Prostate gland (tissue), 2 donors: ENCODE measurements around the gene CHD5. TPM values are rescaled to one million over a fixed set of nuclear protein-coding genes. Genes with fewer than 3 reads are reported as not detected.

ENCODE experiments used
- DNase-seq: peaks from one replicate; pipeline ENCODE4 v3.0.0-alpha.2; 2019; ENCODE audit warnings: low spot score
- H3K27ac ChIP-seq, 2 donors: fragments of 200-600 bp; sonication (generic); 2 replicates each; pipeline ENCODE4 v1.5.1; 2017 to 2019
- H3K27me3 ChIP-seq: fragments of 200-600 bp; sonication (generic); replicated peaks from 2 replicates; pipeline ENCODE4 v1.5.1; 2019; ENCODE audit not compliant: insufficient read depth
- H3K36me3 ChIP-seq, 2 donors: fragments of 200-600 bp; sonication (generic); 1 replicate in 1 of 2; 2 replicates in 1 of 2; pipeline versions ENCODE4 v1.5.1 to v1.8.1; 2017 to 2019
- H3K4me1 ChIP-seq: fragments of 200-600 bp; sonication (generic); replicated peaks from 2 replicates; pipeline ENCODE4 v1.5.1; 2019
- H3K4me3 ChIP-seq, 2 donors: fragments of 200-600 bp; sonication (generic); 2 replicates each; pipeline ENCODE4 v1.5.1; 2017 to 2019
- H3K9me3 ChIP-seq: fragments of 200-600 bp; sonication (generic); 2 replicates; pipeline ENCODE4 v1.5.1; 2017
- POLR2A ChIP-seq: fragments of 450-650 bp; IDR thresholded peaks from one replicate; pipeline ENCODE4 v1.6.1; 2016; ENCODE audit warnings: antibody characterized with exemption, mild to moderate bottlenecking
- POLR2AphosphoS5 ChIP-seq: sonication (generic); formaldehyde crosslinking; IDR thresholded peaks from one replicate; pipeline ENCODE4 v1.6.1; 2017; ENCODE audit warnings: antibody characterized with exemption
- WGBS: methylation state at CpG from one replicate; pipeline ENCODE4 v1.1.5; 2018; 5-methylcytosine and 5-hydroxymethylcytosine counted together
- intact Hi-C: fragments of 100-400 bp; cut with DNase I; formaldehyde crosslinking; loops from one replicate; pipeline ENCODE4 v1.14.2; 2022
- total RNA-seq, 2 donors: library from RNA; depleted of rRNA; stranded (reverse); fragments of >200 nt; gene quantifications; one replicate each; pipeline ENCODE4 v1.1.0, GENCODE V29; 2016
- TF ChIP-seq, protein P1 (sequence below), 4 experiments: fragments of 200-600 bp in 2 of 4; fragments of 450-650 bp in 2 of 4; sonication (generic) in 2 of 4; IDR thresholded peaks; 1 replicate in 3 of 4; 2 replicates in 1 of 4; pipeline ENCODE4 v1.5.1; 2016 to 2019; ENCODE audit warnings: antibody characterized with exemption in 4 of 4, mild to moderate bottlenecking in 2 of 4, moderate library complexity in 2 of 4

The CHD5 gene
- total RNA-seq, 2 donors from 2014 or later = 4.9 to 17.0 TPM

DNA sequence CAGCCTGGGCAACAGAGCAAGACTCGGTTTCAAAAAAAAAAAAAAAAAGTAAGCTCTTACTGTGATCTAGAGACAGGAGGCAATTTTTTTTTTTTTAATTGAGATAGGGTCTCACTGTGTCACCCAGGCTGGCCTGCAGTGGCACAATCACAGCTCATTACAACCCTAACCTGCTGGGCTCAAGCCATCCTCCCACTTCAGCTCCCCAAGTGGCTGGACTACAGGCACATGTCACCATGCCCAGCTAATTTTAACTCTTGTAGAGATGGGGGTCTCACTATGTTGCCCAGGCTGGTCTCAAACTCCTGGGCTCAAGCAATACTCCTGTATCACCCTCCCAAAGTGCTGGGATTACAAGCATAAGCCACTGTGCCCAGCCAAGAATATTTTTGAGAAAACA lies 11.8 kb upstream of the CHD5 start:
- 94% methylated on average over 1 of the region's 1 CpG for WGBS
- no peak for DNase-seq
- no peaks in the 10 kb centered on the region for H3K27me3 ChIP-seq
- H3K4me3 ChIP-seq = no peak overlapping the region
- no peaks in the 10 kb centered on the region for H3K4me1 ChIP-seq
- H3K9me3 ChIP-seq = no peaks in the 10 kb centered on the region
- intact Hi-C loops = no loop called here
- peaks cover 5 to 20% of the 10 kb centered on the region in 2 donors for H3K36me3 ChIP-seq
- TF ChIP-seq, protein P1, sequence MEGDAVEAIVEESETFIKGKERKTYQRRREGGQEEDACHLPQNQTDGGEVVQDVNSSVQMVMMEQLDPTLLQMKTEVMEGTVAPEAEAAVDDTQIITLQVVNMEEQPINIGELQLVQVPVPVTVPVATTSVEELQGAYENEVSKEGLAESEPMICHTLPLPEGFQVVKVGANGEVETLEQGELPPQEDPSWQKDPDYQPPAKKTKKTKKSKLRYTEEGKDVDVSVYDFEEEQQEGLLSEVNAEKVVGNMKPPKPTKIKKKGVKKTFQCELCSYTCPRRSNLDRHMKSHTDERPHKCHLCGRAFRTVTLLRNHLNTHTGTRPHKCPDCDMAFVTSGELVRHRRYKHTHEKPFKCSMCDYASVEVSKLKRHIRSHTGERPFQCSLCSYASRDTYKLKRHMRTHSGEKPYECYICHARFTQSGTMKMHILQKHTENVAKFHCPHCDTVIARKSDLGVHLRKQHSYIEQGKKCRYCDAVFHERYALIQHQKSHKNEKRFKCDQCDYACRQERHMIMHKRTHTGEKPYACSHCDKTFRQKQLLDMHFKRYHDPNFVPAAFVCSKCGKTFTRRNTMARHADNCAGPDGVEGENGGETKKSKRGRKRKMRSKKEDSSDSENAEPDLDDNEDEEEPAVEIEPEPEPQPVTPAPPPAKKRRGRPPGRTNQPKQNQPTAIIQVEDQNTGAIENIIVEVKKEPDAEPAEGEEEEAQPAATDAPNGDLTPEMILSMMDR (IDR thresholded peaks at IDR 0.05) = no peak
- H3K27ac ChIP-seq = no peak overlapping the region

DNA sequence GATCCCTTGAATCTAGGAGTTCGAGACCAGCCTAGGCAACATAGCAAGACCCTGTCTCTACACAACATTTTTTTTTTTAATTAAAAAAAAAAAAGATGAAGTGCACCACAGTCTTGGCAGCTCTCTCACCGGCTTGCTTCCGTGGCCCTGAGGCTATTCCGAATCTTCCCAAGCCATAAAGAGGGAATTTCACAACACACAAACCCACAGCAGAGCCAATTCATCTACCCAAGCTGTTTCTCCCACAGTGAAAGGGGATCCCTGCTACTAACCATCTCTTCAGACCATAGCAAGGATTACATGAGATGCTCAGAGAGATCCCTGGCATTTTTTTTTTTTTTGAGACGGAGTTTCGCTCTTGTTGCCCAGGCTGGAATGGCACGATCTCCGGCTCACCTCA lies 8.3 kb upstream of the CHD5 start:
- 77% methylated on average over 8 of the region's 8 CpGs for WGBS
- intact Hi-C loops = no loop called here
- TF ChIP-seq POLR2AphosphoS5 (no peak), POLR2A (no peak)
- TF ChIP-seq, protein P1 (IDR thresholded peaks at IDR 0.05) = no peak
- no peak for DNase-seq
- Histone ChIP-seq H3K27me3 (no peaks in the 10 kb centered on the region), H3K4me1 (no peaks in the 10 kb centered on the region), H3K27ac (no peak overlapping the region), H3K9me3 (no peaks in the 10 kb centered on the region), H3K4me3 (no peak overlapping the region), H3K36me3 (peaks cover 5 to 8% of the 10 kb centered on the region in 2 donors)

- H3K9me3 ChIP-seq = no peaks in the 10 kb centered on the region
- 63% methylated on average over 10 of the region's 10 CpGs for WGBS
- no peak for DNase-seq
- no peak overlapping the region for H3K27ac ChIP-seq
- H3K4me3 ChIP-seq = no peak overlapping the region
- H3K4me1 ChIP-seq = no peaks in the 10 kb centered on the region
- intact Hi-C loops = no loop called here
- TF ChIP-seq, protein P1 (IDR thresholded peaks at IDR 0.05) = peak in 2 of 4 experiments; percentile 30 to 33
- TF ChIP-seq POLR2AphosphoS5 = no peak
- no peaks in the 10 kb centered on the region for H3K27me3 ChIP-seq
- H3K36me3 ChIP-seq = peaks cover 0 to 4% of the 10 kb centered on the region in 2 donors
These were observed 5.7 kb upstream of the CHD5 start for GRCh38 chr1:6185635-6186382.

DNA sequence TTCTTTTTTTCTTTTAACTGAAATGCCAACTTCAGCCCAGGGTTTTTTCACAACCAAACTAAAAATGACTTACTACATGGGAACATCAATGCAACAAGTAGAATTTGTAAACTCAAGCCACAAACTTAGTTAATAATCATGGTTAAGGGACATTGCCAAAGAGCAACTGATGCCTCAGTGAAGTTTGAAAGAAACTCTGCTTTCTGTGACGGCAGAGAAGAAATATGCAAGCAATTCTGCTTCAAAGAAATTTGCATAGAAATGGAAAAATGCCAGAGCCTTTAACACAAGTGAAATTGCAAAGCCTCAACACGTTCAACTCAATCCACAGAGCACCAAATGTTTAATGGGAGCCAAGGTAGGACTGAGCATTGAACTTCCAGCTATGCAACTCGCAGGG lies 5.0 kb upstream of the CHD5 start:
- Histone ChIP-seq H3K27me3 (no peaks in the 10 kb centered on the region), H3K4me1 (no peaks in the 10 kb centered on the region), H3K27ac (no peak overlapping the region), H3K36me3 (no peaks in the 10 kb centered on the region), H3K9me3 (no peaks in the 10 kb centered on the region), H3K4me3 (no peak overlapping the region)
- TF ChIP-seq, protein P1 (IDR thresholded peaks at IDR 0.05) = no peak
- no peak for TF ChIP-seq POLR2A
- TF ChIP-seq POLR2AphosphoS5 = no peak
- intact Hi-C loops = no loop called here
- no peak for DNase-seq
- 39% methylated on average over 3 of the region's 3 CpGs for WGBS

DNA sequence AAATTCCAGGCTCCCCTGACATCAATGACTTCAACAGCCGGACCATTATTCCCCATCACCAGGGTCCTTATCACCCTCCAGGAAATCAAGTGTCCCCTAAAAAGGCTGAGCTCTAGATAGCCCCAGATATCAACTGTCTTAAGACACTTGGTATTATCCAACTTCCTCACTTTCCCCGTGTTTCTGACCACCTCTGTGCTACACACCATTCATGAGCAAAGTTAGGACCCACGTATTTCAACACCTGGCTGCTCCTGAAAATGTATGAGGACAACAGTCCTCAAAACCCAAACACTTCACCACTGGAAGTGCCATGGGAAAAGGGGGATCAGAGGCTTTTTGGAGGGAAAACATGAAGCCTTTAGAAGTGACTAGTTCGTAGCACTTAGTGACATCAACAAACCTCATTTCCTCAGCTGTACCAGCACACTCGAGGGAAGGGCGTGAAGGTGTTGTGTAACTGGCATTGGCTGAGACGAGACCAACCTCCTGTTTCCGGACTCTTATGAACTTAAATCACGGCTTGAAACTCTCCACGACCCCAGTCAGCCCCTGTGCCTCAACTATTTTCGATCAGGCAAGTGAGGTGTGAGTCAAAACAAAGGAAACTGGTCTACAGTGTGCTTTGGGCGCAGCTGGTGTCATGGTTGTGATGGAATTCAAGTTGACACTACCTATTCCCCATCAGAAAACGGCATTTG lies 4.1 kb upstream of the CHD5 start:
- Histone ChIP-seq H3K27ac (no peak overlapping the region), H3K36me3 (no peaks in the 10 kb centered on the region), H3K4me3 (no peak overlapping the region), H3K9me3 (no peaks in the 10 kb centered on the region), H3K27me3 (peaks cover under 1% of the 10 kb centered on the region), H3K4me1 (peaks cover under 1% of the 10 kb centered on the region)
- 82% methylated on average over 13 of the region's 13 CpGs for WGBS
- intact Hi-C loops = loop anchor here (5.0 kb wide), 1 partner anchor 192 kb away; the partner anchor contains the start of gene NPHP4
- TF ChIP-seq POLR2A (no peak), POLR2AphosphoS5 (no peak)
- TF ChIP-seq, protein P1 (IDR thresholded peaks at IDR 0.05) = no peak
- DNase-seq = no peak
